Chondrocyte (in vitro differentiated cells): ENCODE results near the gene ERVFRD-1. TPM values are rescaled to one million over a fixed set of nuclear protein-coding genes. Genes with fewer than 3 reads are reported as not detected.

Experiments
- DNase-seq: peaks from one replicate; pipeline ENCODE4 v3.0.0; 2021; ENCODE audit warnings: mixed read lengths, low spot score
- H3K27ac Mint-ChIP-seq: one replicate; pipeline ENCODE4 v1.8.0; 2021; ENCODE audit warnings: mild to moderate bottlenecking, moderate library complexity, mixed read lengths; ENCODE audit not compliant: unreplicated experiment
- H3K27me3 Mint-ChIP-seq: 2 replicates; pipeline ENCODE4 v1.8.0; 2021; ENCODE audit warnings: low read depth, mixed read lengths
- H3K36me3 Mint-ChIP-seq: 2 replicates; pipeline ENCODE4 v1.8.0; 2021; ENCODE audit warnings: low read depth, mixed read lengths
- H3K4me1 Mint-ChIP-seq: 2 replicates; pipeline ENCODE4 v1.8.0; 2021; ENCODE audit warnings: low read depth, mild to moderate bottlenecking, mixed read lengths
- H3K4me3 Mint-ChIP-seq: one replicate; pipeline ENCODE4 v1.8.0; 2021; ENCODE audit warnings: mild to moderate bottlenecking, moderate library complexity, mixed read lengths; ENCODE audit not compliant: unreplicated experiment
- H3K9me3 Mint-ChIP-seq: 2 replicates; pipeline ENCODE4 v1.8.0; 2021; ENCODE audit warnings: low read depth, mixed read lengths
- total RNA-seq: library from RNA; stranded (reverse); gene quantifications from 3 replicates; pipeline ENCODE4 v1.2.1, GENCODE V29; 2021
- TF ChIP-seq, protein P1 (sequence below): fragments of 200-600 bp; sonication (generic); IDR thresholded peaks from 2 replicates; pipeline ENCODE4 v1.5.0; 2021; ENCODE audit warnings: antibody characterized with exemption, mild to moderate bottlenecking, moderate library complexity

Gene ERVFRD-1
- total RNA-seq, 1 donor from 2014 or later = not detected

DNA sequence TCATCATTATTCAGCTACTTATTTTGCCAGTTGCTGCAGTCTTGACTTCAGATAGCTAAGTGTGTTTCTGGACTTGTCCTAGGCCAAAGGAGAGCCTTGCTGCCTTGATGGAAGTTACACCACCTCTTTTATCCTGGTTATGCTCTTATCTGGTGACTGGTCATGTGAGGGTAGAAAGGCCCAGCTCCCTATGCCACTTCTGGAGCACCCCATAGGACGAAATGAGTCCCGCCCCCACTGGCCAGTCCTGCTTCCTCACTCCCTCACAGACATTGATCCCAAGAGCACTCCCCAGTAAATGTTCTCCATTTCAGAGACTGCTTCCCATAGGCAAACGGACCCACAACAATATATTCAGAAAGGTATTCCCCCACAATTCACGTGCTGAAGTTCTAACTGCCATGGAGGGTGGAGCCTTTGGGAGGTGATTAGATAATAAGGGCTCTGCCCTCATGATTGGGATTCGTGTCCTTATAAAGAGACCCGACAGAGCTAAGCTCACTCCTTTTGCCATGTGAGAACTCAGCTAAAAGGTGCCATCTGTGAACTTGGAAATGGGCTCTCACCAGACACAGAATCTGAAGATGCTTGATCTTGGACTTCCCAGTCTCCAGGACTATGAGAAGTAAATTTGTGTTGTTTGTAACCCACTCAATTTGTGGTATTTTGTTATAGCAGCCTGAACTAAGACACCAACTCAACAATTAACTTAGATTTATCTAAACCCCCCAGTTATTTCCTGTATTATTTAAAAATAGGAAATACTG, 45.9 kb downstream of the ERVFRD-1 start:
- DNase-seq = no peak
- TF ChIP-seq, protein P1, sequence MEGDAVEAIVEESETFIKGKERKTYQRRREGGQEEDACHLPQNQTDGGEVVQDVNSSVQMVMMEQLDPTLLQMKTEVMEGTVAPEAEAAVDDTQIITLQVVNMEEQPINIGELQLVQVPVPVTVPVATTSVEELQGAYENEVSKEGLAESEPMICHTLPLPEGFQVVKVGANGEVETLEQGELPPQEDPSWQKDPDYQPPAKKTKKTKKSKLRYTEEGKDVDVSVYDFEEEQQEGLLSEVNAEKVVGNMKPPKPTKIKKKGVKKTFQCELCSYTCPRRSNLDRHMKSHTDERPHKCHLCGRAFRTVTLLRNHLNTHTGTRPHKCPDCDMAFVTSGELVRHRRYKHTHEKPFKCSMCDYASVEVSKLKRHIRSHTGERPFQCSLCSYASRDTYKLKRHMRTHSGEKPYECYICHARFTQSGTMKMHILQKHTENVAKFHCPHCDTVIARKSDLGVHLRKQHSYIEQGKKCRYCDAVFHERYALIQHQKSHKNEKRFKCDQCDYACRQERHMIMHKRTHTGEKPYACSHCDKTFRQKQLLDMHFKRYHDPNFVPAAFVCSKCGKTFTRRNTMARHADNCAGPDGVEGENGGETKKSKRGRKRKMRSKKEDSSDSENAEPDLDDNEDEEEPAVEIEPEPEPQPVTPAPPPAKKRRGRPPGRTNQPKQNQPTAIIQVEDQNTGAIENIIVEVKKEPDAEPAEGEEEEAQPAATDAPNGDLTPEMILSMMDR = no peak
- no peaks in the 10 kb centered on the region for H3K4me1 Mint-ChIP-seq
- H3K27me3 Mint-ChIP-seq = no peaks in the 10 kb centered on the region
- H3K4me3 Mint-ChIP-seq = no peak overlapping the region
- H3K27ac Mint-ChIP-seq = no peak overlapping the region
- no peaks in the 10 kb centered on the region for H3K36me3 Mint-ChIP-seq
- H3K9me3 Mint-ChIP-seq = no peaks in the 10 kb centered on the region

DNA sequence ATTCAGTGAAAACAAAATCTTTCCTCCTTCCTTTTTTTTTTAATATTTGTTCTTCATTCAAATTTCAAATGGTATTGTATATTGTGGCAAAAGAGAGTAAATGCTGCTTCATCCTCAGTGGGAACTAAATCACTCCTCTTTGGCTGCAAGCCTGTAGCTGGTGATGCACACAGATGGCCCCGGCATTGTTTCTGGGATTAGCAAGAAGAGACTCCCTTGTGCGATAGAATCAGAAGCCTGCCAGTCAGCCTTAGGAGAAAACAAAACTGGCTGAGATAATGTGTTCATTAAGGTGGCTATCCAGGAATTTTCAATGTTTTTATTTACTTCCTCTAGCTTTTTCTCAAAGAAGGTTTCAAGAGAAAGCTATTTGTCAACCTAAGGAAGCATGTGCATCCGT, 46.7 kb downstream of the ERVFRD-1 start:
- no peaks in the 10 kb centered on the region for H3K27me3 Mint-ChIP-seq
- no peaks in the 10 kb centered on the region for H3K36me3 Mint-ChIP-seq
- TF ChIP-seq, protein P1 = no peak
- no peaks in the 10 kb centered on the region for H3K4me1 Mint-ChIP-seq
- DNase-seq = no peak
- H3K9me3 Mint-ChIP-seq = no peaks in the 10 kb centered on the region
- no peak overlapping the region for H3K27ac Mint-ChIP-seq
- H3K4me3 Mint-ChIP-seq = no peak overlapping the region

DNA sequence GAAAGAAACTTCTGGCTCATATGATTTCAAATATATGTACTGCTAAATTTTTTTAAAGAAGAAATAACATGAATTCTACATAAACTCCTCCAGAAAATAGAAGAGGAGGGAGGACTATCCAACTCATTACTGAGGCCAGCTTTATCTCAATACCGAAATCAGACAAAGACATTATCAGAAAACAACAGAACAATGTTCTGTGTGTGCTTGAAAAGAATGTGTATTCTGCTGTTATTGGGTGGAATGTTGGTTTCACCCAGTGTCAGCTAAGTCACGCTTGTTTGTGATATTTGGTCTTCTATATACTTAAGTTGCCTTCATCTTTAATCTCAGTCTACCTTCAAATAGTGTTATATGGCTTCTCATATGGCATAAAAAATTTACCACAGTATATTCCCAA, 48.8 kb downstream of the ERVFRD-1 start:
- no peak for DNase-seq

DNA sequence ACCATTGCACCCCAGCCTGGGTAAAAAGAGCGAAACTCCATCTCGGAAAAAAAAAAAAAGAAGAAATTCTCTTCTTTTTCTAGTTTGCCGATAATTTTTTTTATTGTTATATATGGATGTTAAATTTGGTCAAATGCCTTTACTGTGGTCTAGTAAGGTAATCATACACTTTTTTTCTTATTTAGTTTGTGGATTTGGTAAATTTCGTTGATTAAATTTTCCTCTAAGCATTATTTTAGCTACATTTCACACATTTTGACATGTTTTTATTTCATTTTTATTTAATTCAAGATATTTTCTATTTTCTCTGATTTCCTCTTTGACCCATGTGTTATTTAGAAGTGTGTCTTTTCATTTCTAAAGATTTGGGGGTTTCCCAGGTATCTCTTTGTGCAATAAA, 49.4 kb downstream of the ERVFRD-1 start:
- Mint-ChIP-seq H3K27me3 (no peaks in the 10 kb centered on the region), H3K27ac (no peak overlapping the region), H3K9me3 (no peaks in the 10 kb centered on the region), H3K36me3 (no peaks in the 10 kb centered on the region), H3K4me3 (no peak overlapping the region), H3K4me1 (no peaks in the 10 kb centered on the region)
- TF ChIP-seq, protein P1 = no peak
- DNase-seq = no peak

More for the DNA sequence above, 48.8 kb downstream of the ERVFRD-1 start:
- Mint-ChIP-seq H3K9me3 (no peaks in the 10 kb centered on the region), H3K27me3 (no peaks in the 10 kb centered on the region), H3K4me1 (no peaks in the 10 kb centered on the region), H3K27ac (no peak overlapping the region), H3K36me3 (no peaks in the 10 kb centered on the region), H3K4me3 (no peak overlapping the region)
- TF ChIP-seq, protein P1 = no peak

DNA sequence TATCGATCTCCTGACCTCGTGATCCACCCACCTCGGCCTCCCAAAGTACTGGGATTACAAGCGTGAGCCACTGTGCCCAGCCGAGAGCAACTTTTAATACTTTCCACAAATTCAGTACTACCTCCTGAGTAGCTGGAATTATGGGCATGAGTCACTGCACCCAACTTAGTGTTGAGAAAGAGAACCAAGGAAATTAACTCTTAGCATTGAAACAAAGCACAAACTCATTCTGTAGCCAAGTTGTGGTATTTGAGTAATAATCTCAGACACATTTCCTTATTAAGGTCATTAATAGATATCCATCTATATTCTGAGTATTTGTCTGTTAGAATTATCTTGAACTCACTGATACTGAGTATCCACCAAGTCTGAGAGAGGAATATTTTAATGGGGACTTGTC, 53.1 kb downstream of the ERVFRD-1 start:
- no peak for DNase-seq

More for the DNA sequence above, 53.1 kb downstream of the ERVFRD-1 start:
- no peaks in the 10 kb centered on the region for H3K36me3 Mint-ChIP-seq
- H3K4me3 Mint-ChIP-seq = no peak overlapping the region
- peaks cover 3% of the 10 kb centered on the region for H3K9me3 Mint-ChIP-seq
- H3K27ac Mint-ChIP-seq = no peak overlapping the region
- TF ChIP-seq, protein P1 = no peak
- peaks cover 10% of the 10 kb centered on the region for H3K4me1 Mint-ChIP-seq
- no peaks in the 10 kb centered on the region for H3K27me3 Mint-ChIP-seq
